ENCODE data around the gene KRT31. TPM values are rescaled to one million over a fixed set of nuclear protein-coding genes. Genes with fewer than 3 reads are reported as not detected.
"Not testable (repeated sequence)": the region's sequence is repeated elsewhere in the genome, so short reads cannot be mapped to it uniquely, and the experiment has no call there.

KRT31 gene
- total RNA-seq, 1 experiment from 2014 or later: not detected

- DNase-seq (ENCODE audit: low spot score): no peak
Measured at GRCh38 chr17:41387670-41388069, 9.7 kb downstream of the KRT31 start.

- no peak for DNase-seq (ENCODE audit: low spot score)
Measured at GRCh38 chr17:41386227-41386626, 11.2 kb downstream of the KRT31 start.

GRCh38 chr17:41383690-41384089 is 13.7 kb downstream of the KRT31 start:
- no peak for DNase-seq (ENCODE audit: low spot score)

GRCh38 chr17:41382394-41382793 is 15.0 kb downstream of the KRT31 start:
- DNase-seq (ENCODE audit: low spot score): no peak

- DNase-seq (ENCODE audit: low spot score): not testable (repeated sequence)
Measured at GRCh38 chr17:41381943-41382342, 15.5 kb downstream of the KRT31 start, which contains the start of gene KRT34. KRT34 (minus strand) TSS chr17:41382306; CDS start chr17:41382246, 60 bp downstream.

- DNase-seq (ENCODE audit: low spot score): peak; percentile 50
Measured at GRCh38 chr17:41380091-41380490, 17.3 kb downstream of the KRT31 start.

GRCh38 chr17:41377546-41377945 is 19.9 kb downstream of the KRT31 start:
- DNase-seq (ENCODE audit: low spot score): no peak

GRCh38 chr17:41369713-41370112 is 27.7 kb downstream of the KRT31 start, which contains the start of gene KRT33B:
KRT33B (minus strand) TSS chr17:41369813; CDS start chr17:41369750, 63 bp downstream.
- no peak for DNase-seq (ENCODE audit: low spot score)

- DNase-seq (ENCODE audit: low spot score): no peak
Measured at GRCh38 chr17:41369023-41369422, 28.4 kb downstream of the KRT31 start.

- no peak for DNase-seq (ENCODE audit: low spot score)
Measured at GRCh38 chr17:41367426-41368075, 29.9 kb downstream of the KRT31 start.

- no peak for DNase-seq (ENCODE audit: low spot score)
Measured at GRCh38 chr17:41366070-41366469, 31.3 kb downstream of the KRT31 start.

- DNase-seq (ENCODE audit: low spot score): no peak
Measured at GRCh38 chr17:41363881-41364280, 33.5 kb downstream of the KRT31 start.

GRCh38 chr17:41360296-41360995 is 37.0 kb downstream of the KRT31 start:
- DNase-seq (ENCODE audit: low spot score): peak; percentile 62

GRCh38 chr17:41354536-41354935 is 42.9 kb downstream of the KRT31 start:
- DNase-seq (ENCODE audit: low spot score): no peak

GRCh38 chr17:41352597-41353366 is 44.6 kb downstream of the KRT31 start:
- DNase-seq (ENCODE audit: low spot score): no peak

- DNase-seq (ENCODE audit: low spot score): no peak
Measured at GRCh38 chr17:41351177-41351576, 46.2 kb downstream of the KRT31 start.

- DNase-seq (ENCODE audit: low spot score): not testable (repeated sequence)
Measured at GRCh38 chr17:41350381-41350878, 47.0 kb downstream of the KRT31 start, which contains the start of gene KRT33A. KRT33A (minus strand) TSS chr17:41350828; CDS start chr17:41350767, 61 bp downstream.

GRCh38 chr17:41347869-41348760 is 49.3 kb downstream of the KRT31 start:
- DNase-seq (ENCODE audit: low spot score): no peak

- DNase-seq (ENCODE audit: low spot score): not testable (repeated sequence)
Measured at GRCh38 chr17:41346421-41346820, 51.0 kb downstream of the KRT31 start.

- DNase-seq (ENCODE audit: low spot score): no peak
Measured at GRCh38 chr17:41345992-41346391, 51.4 kb downstream of the KRT31 start.
